ENCODE results near the gene PNLIPRP3. TPM values are rescaled to one million over a fixed set of nuclear protein-coding genes. Genes with fewer than 3 reads are reported as not detected.

PNLIPRP3 gene
- total RNA-seq, 1 donor from 2014 or later, result not detected

GRCh38 chr10:116395223-116395985 is 32.2 kb upstream of the PNLIPRP3 start:
- H3K4me1 Mint-ChIP-seq (ENCODE audit: low read depth, unreplicated experiment), result no peaks in the 10 kb centered on the region

GRCh38 chr10:116398224-116398623 is 29.4 kb upstream of the PNLIPRP3 start:
- Mint-ChIP-seq H3K27me3 (ENCODE audit: unreplicated experiment) (no peaks in the 10 kb centered on the region), H3K9me3 (ENCODE audit: unreplicated experiment) (peaks cover 4% of the 10 kb centered on the region), H3K4me3 (ENCODE audit: unreplicated experiment) (no peak overlapping the region), H3K27ac (ENCODE audit: unreplicated experiment) (no peak overlapping the region), H3K4me1 (ENCODE audit: low read depth, unreplicated experiment) (no peaks in the 10 kb centered on the region), H3K36me3 (ENCODE audit: unreplicated experiment) (peaks cover 19% of the 10 kb centered on the region)
- no peak for TF ChIP-seq CTCF (IDR thresholded peaks at IDR 0.05; ENCODE audit: partially characterized antibody, unreplicated experiment)
- DNase-seq, result no peak

More at GRCh38 chr10:116395223-116395985, 32.2 kb upstream of the PNLIPRP3 start:
- Mint-ChIP-seq H3K27me3 (ENCODE audit: unreplicated experiment) (peaks cover 2% of the 10 kb centered on the region), H3K9me3 (ENCODE audit: unreplicated experiment) (peaks cover 4% of the 10 kb centered on the region), H3K4me3 (ENCODE audit: unreplicated experiment) (no peak overlapping the region), H3K27ac (ENCODE audit: unreplicated experiment) (no peak overlapping the region), H3K36me3 (ENCODE audit: unreplicated experiment) (peaks cover 26% of the 10 kb centered on the region)
- DNase-seq, result no peak
- no peak for TF ChIP-seq CTCF (IDR thresholded peaks at IDR 0.05; ENCODE audit: partially characterized antibody, unreplicated experiment)

GRCh38 chr10:116402858-116403257 is 24.8 kb upstream of the PNLIPRP3 start:
- H3K9me3 Mint-ChIP-seq (ENCODE audit: unreplicated experiment), result no peaks in the 10 kb centered on the region
- DNase-seq, result no peak
- no peak overlapping the region for H3K4me3 Mint-ChIP-seq (ENCODE audit: unreplicated experiment)
- H3K27ac Mint-ChIP-seq (ENCODE audit: unreplicated experiment), result no peak overlapping the region
- no peaks in the 10 kb centered on the region for H3K27me3 Mint-ChIP-seq (ENCODE audit: unreplicated experiment)
- no peaks in the 10 kb centered on the region for H3K4me1 Mint-ChIP-seq (ENCODE audit: low read depth, unreplicated experiment)
- no peak for TF ChIP-seq CTCF (IDR thresholded peaks at IDR 0.05; ENCODE audit: partially characterized antibody, unreplicated experiment)
- H3K36me3 Mint-ChIP-seq (ENCODE audit: unreplicated experiment), result no peaks in the 10 kb centered on the region

GRCh38 chr10:116403740-116404250 is 23.9 kb upstream of the PNLIPRP3 start:
- no peak for DNase-seq
- no peak for TF ChIP-seq CTCF (IDR thresholded peaks at IDR 0.05; ENCODE audit: partially characterized antibody, unreplicated experiment)
- Mint-ChIP-seq H3K4me3 (ENCODE audit: unreplicated experiment) (no peak overlapping the region), H3K4me1 (ENCODE audit: low read depth, unreplicated experiment) (no peaks in the 10 kb centered on the region), H3K27ac (ENCODE audit: unreplicated experiment) (no peak overlapping the region), H3K36me3 (ENCODE audit: unreplicated experiment) (no peaks in the 10 kb centered on the region), H3K9me3 (ENCODE audit: unreplicated experiment) (no peaks in the 10 kb centered on the region), H3K27me3 (ENCODE audit: unreplicated experiment) (no peaks in the 10 kb centered on the region)

GRCh38 chr10:116408719-116409118 is 18.9 kb upstream of the PNLIPRP3 start:
- no peaks in the 10 kb centered on the region for H3K9me3 Mint-ChIP-seq (ENCODE audit: unreplicated experiment)
- H3K4me3 Mint-ChIP-seq (ENCODE audit: unreplicated experiment), result no peak overlapping the region
- H3K27ac Mint-ChIP-seq (ENCODE audit: unreplicated experiment), result no peak overlapping the region
- no peaks in the 10 kb centered on the region for H3K4me1 Mint-ChIP-seq (ENCODE audit: low read depth, unreplicated experiment)
- DNase-seq, result no peak
- no peaks in the 10 kb centered on the region for H3K36me3 Mint-ChIP-seq (ENCODE audit: unreplicated experiment)
- TF ChIP-seq CTCF (IDR thresholded peaks at IDR 0.05; ENCODE audit: partially characterized antibody, unreplicated experiment), result no peak
- H3K27me3 Mint-ChIP-seq (ENCODE audit: unreplicated experiment), result no peaks in the 10 kb centered on the region
